ENCODE results near the gene GARNL3.

Gene GARNL3

DNA sequence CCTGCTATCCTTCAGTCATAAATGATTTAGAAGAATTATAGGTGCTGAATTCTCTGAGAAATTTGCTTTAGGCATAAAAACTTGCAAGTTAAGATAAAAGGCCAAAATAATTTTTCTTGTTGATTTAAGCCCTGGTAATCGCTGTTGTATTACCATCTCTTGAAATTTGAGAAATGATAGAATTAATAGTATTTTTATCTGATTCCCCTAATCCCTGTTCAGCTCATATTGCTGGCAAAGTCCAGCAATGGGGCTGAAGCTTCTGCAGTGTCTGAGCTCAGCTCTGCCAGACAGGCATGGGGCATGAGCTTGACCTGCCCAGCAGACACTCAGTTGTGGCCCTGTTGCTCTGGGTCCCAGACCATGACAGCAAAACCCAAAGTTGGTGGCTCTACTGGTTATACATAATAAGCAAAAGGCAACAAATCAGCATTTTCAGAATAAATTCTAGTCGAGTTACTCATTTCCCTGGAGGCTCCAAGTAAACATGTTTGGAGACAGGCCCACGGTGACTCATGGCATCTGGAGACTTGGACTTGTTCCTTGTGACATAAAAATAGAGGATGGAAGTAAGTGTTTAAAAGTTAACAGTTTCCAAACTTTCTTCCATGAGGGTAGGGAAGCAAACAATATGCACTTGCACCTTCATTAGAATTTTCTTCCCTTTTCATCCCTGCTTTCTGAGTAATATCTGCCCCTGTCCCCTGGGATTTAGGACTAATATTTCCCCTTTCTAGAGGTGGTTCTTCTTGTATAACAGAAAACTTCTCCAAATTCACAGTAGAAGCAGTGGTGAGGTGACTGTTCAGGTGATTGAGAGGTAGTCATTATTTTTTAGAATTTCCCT is 72.2 kb downstream of the GARNL3 start:
- Histone ChIP-seq H3K27me3 (ENCODE audit: insufficient read depth, low read length) (no peaks in the 10 kb centered on the region), H3K27ac (ENCODE audit: low read depth, low read length, poor library complexity, severe bottlenecking) (no peak overlapping the region), H3F3A (ENCODE audit: insufficient read depth, low read length) (no peaks in the 10 kb centered on the region), H3K9ac (ENCODE audit: low read length) (no peak overlapping the region), H3K4me2 (ENCODE audit: low read length) (no peak overlapping the region), H3K79me2 (ENCODE audit: insufficient read depth, low read length) (no peaks in the 10 kb centered on the region), H3K9me3 (ENCODE audit: low read length) (no peaks in the 10 kb centered on the region), H4K20me1 (ENCODE audit: insufficient read depth, low read length) (no peaks in the 10 kb centered on the region), H3K36me3 (ENCODE audit: insufficient read depth, low read length) (no peaks in the 10 kb centered on the region), H3K4me1 (ENCODE audit: insufficient read depth, low read length, severe bottlenecking) (no peaks in the 10 kb centered on the region), H3K9me2 (ENCODE audit: low read depth, low read length) (no peaks in the 10 kb centered on the region), H2AFZ (ENCODE audit: low read length) (no peak overlapping the region), H3K4me3 (ENCODE audit: low read depth, low read length, poor library complexity, severe bottlenecking) (no peak overlapping the region)
- no peak for TF ChIP-seq EZH2 (IDR thresholded peaks at IDR 0.05; ENCODE audit: borderline replicate concordance, low read length)
- TF ChIP-seq, protein P1, sequence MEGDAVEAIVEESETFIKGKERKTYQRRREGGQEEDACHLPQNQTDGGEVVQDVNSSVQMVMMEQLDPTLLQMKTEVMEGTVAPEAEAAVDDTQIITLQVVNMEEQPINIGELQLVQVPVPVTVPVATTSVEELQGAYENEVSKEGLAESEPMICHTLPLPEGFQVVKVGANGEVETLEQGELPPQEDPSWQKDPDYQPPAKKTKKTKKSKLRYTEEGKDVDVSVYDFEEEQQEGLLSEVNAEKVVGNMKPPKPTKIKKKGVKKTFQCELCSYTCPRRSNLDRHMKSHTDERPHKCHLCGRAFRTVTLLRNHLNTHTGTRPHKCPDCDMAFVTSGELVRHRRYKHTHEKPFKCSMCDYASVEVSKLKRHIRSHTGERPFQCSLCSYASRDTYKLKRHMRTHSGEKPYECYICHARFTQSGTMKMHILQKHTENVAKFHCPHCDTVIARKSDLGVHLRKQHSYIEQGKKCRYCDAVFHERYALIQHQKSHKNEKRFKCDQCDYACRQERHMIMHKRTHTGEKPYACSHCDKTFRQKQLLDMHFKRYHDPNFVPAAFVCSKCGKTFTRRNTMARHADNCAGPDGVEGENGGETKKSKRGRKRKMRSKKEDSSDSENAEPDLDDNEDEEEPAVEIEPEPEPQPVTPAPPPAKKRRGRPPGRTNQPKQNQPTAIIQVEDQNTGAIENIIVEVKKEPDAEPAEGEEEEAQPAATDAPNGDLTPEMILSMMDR (IDR thresholded peaks at IDR 0.05; ENCODE audit: low read length) = no peak

DNA sequence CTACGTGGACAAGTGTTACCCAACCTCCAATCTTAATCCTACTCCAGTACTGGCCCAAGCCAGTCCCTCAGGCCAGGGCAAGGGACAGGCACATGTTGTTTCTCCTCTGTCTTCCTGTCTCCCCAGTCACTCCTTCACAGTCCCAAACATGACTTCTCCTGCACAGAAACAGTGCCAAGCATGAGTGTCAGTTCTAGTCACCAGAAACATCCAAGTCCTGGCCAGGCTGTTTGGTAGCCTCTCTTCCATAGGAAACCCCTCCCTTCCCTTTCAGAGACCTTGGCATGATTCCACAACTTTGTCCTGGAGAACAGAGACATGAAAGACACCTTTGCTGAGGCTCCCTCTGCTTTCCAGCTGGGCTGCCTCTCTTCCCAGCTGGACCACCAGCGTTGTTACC is 76.1 kb downstream of the GARNL3 start:
- H3K9me3 ChIP-seq (ENCODE audit: low read length) = no peaks in the 10 kb centered on the region
- no peaks in the 10 kb centered on the region for H3K36me3 ChIP-seq (ENCODE audit: insufficient read depth, low read length)
- H3K9ac ChIP-seq (ENCODE audit: low read length) = no peak overlapping the region
- H3F3A ChIP-seq (ENCODE audit: insufficient read depth, low read length) = no peaks in the 10 kb centered on the region
- no peaks in the 10 kb centered on the region for H3K4me1 ChIP-seq (ENCODE audit: insufficient read depth, low read length, severe bottlenecking)
- no peaks in the 10 kb centered on the region for H3K9me2 ChIP-seq (ENCODE audit: low read depth, low read length)
- no peak overlapping the region for H3K27ac ChIP-seq (ENCODE audit: low read depth, low read length, poor library complexity, severe bottlenecking)
- H3K27me3 ChIP-seq (ENCODE audit: insufficient read depth, low read length) = no peaks in the 10 kb centered on the region
- no peak for TF ChIP-seq EZH2 (IDR thresholded peaks at IDR 0.05; ENCODE audit: borderline replicate concordance, low read length)
- TF ChIP-seq, protein P1 (IDR thresholded peaks at IDR 0.05; ENCODE audit: low read length) = no peak
- no peak overlapping the region for H3K4me2 ChIP-seq (ENCODE audit: low read length)
- no peaks in the 10 kb centered on the region for H3K79me2 ChIP-seq (ENCODE audit: insufficient read depth, low read length)
- no peak overlapping the region for H3K4me3 ChIP-seq (ENCODE audit: low read depth, low read length, poor library complexity, severe bottlenecking)
- H2AFZ ChIP-seq (ENCODE audit: low read length) = no peak overlapping the region
- H4K20me1 ChIP-seq (ENCODE audit: insufficient read depth, low read length) = no peaks in the 10 kb centered on the region

DNA sequence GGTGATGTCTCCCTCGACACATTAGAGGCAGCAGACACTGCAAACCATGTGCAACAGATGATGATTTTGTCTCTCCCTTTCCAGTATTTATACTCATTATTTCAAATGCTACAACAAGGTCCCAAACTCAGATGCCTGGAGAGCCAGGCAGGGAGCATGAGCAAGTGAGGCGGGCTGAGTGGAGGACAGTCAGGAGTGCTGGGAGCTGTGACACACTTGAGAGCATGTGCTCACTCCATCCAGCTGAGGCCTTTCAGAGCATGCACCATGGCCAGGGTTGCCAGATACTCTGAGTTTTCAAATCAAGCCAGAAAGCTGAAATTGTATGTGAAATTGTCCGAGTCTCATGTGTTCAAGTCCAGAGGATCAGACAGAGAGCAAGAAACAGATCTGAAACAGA is 76.6 kb downstream of the GARNL3 start:
- Histone ChIP-seq H3K27ac (ENCODE audit: low read depth, low read length, poor library complexity, severe bottlenecking) (no peak overlapping the region), H4K20me1 (ENCODE audit: insufficient read depth, low read length) (no peaks in the 10 kb centered on the region), H3K79me2 (ENCODE audit: insufficient read depth, low read length) (no peaks in the 10 kb centered on the region), H3F3A (ENCODE audit: insufficient read depth, low read length) (no peaks in the 10 kb centered on the region), H3K27me3 (ENCODE audit: insufficient read depth, low read length) (no peaks in the 10 kb centered on the region), H2AFZ (ENCODE audit: low read length) (no peak overlapping the region), H3K9me3 (ENCODE audit: low read length) (no peaks in the 10 kb centered on the region), H3K4me1 (ENCODE audit: insufficient read depth, low read length, severe bottlenecking) (no peaks in the 10 kb centered on the region), H3K4me3 (ENCODE audit: low read depth, low read length, poor library complexity, severe bottlenecking) (no peak overlapping the region), H3K4me2 (ENCODE audit: low read length) (no peak overlapping the region), H3K36me3 (ENCODE audit: insufficient read depth, low read length) (no peaks in the 10 kb centered on the region), H3K9ac (ENCODE audit: low read length) (no peak overlapping the region), H3K9me2 (ENCODE audit: low read depth, low read length) (no peaks in the 10 kb centered on the region)
- TF ChIP-seq EZH2 (IDR thresholded peaks at IDR 0.05; ENCODE audit: borderline replicate concordance, low read length) = no peak
- TF ChIP-seq, protein P1 (IDR thresholded peaks at IDR 0.05; ENCODE audit: low read length) = no peak

All from OCI-LY1 (cell line).